ENCODE data around the gene RUSC1.

GRCh38 chr1:155278689-155279160 lies 42.0 kb upstream of the RUSC1 start:
- no peak for TF ChIP-seq CTCF (IDR thresholded peaks at IDR 0.05)
- TF ChIP-seq POLR2A (IDR thresholded peaks at IDR 0.05) = no peak

All from right lobe of liver (tissue), 4 donors.